Body of pancreas (tissue), 4 donors: ENCODE measurements around the gene NEMF. TPM values are rescaled to one million over a fixed set of nuclear protein-coding genes. Genes with fewer than 3 reads are reported as not detected.
A peak's percentile ranks its signal among the peaks of the same experiment; 100 is the strongest.
"Not testable (repeated sequence)": the region's sequence is repeated elsewhere in the genome, so short reads cannot be mapped to it uniquely, and the experiment has no call there.

Source experiments
- ATAC-seq: fragments of 150-250 bp; one replicate; pipeline ENCODE4 v1.9.1; 2016
- DNase-seq, 4 donors: peaks; one replicate each; pipeline ENCODE4 v3.0.0-alpha.2; 2019
- H3K27ac ChIP-seq, 4 donors: fragments of 200-600 bp; sonication (generic); 1 replicate in 3 of 4; 2 replicates in 1 of 4; pipeline versions ENCODE4 v1.5.1 to v1.6.1; 2016 to 2019; ENCODE audit warnings: mild to moderate bottlenecking in 1 of 4, mixed read lengths in 1 of 4, moderate library complexity in 1 of 4
- H3K27me3 ChIP-seq, 2 donors: fragments of 200-600 bp; sonication (generic); one replicate each; pipeline ENCODE4 v1.6.0; 2016; ENCODE audit warnings: mild to moderate bottlenecking in 1 of 2
- H3K36me3 ChIP-seq, 2 donors: fragments of 200-600 bp; sonication (generic); replicated peaks in 1 of 2; 2 replicates each; pipeline ENCODE4 v1.5.1; 2016; ENCODE audit warnings: low read depth in 2 of 2; ENCODE audit not compliant: insufficient read depth in 1 of 2
- H3K4me1 ChIP-seq: fragments of 200-600 bp; sonication (generic); one replicate; pipeline ENCODE4 v1.6.0; 2016
- H3K4me3 ChIP-seq, 2 donors: fragments of 200-600 bp; sonication (generic); 1 replicate in 1 of 2; 2 replicates in 1 of 2; pipeline ENCODE4 v1.5.1; 2016 to 2019
- H3K9me3 ChIP-seq, 3 donors: fragments of 200-600 bp; sonication (generic); 1 replicate in 2 of 3; 2 replicates in 1 of 3; pipeline ENCODE4 v1.5.1; 2016
- CTCF ChIP-seq, 7 experiments: fragments of 450-650 bp in 4 of 7; fragments of 200-600 bp in 3 of 7; sonication (generic) in 3 of 7; IDR thresholded peaks; one replicate each; pipeline ENCODE4 v1.5.1; 2016 to 2019; ENCODE audit warnings: antibody characterized with exemption in 7 of 7
- POLR2A ChIP-seq, 3 donors: fragments of 450-650 bp; IDR thresholded peaks; one replicate each; pipeline ENCODE4 v1.6.1; 2016; ENCODE audit warnings: antibody characterized with exemption in 3 of 3, mild to moderate bottlenecking in 2 of 3
- WGBS, 2 donors: methylation state at CpG; one replicate each; pipeline ENCODE4 v1.1.5; 2017; 5-methylcytosine and 5-hydroxymethylcytosine counted together
- intact Hi-C: fragments of 100-400 bp; cut with DNase I; formaldehyde crosslinking; loops from one replicate; pipeline ENCODE4 v1.15.1; 2023
- total RNA-seq, 2 donors: library from RNA; depleted of rRNA; stranded (reverse); fragments of >200 nt; gene quantifications; one replicate each; pipeline ENCODE4 v1.1.0, GENCODE V29; 2016

The NEMF gene
- total RNA-seq, 2 donors from 2014 or later: 56.3 to 106 TPM

GRCh38 chr14:49778421-49778820 lies 74.2 kb downstream of the NEMF start:
- no peak overlapping the region for H3K4me3 ChIP-seq
- H3K27me3 ChIP-seq: no peaks in the 10 kb centered on the region
- intact Hi-C loops: no loop called here
- H3K36me3 ChIP-seq: peaks cover 0 to 45% of the 10 kb centered on the region in 2 donors
- 92 to 93% methylated on average over 2 of the region's 2 CpGs for WGBS, 2 donors
- TF ChIP-seq POLR2A (IDR thresholded peaks at IDR 0.05) (no peak), CTCF (IDR thresholded peaks at IDR 0.05) (no peak)
- no peaks in the 10 kb centered on the region for H3K9me3 ChIP-seq
- no peak for ATAC-seq
- no peak overlapping the region for H3K27ac ChIP-seq
- H3K4me1 ChIP-seq: peaks cover 8% of the 10 kb centered on the region
- no peak for DNase-seq

- H3K9me3 ChIP-seq: no peaks in the 10 kb centered on the region
- ATAC-seq (no peak), DNase-seq (no peak)
- H3K4me3 ChIP-seq: no peak overlapping the region
- intact Hi-C loops: no loop called here
- no peak overlapping the region for H3K27ac ChIP-seq
- 86 to 100% methylated on average over 1 of the region's 1 CpG for WGBS, 2 donors
- peaks cover 39% of the 10 kb centered on the region for H3K4me1 ChIP-seq
- no peaks in the 10 kb centered on the region for H3K27me3 ChIP-seq
- H3K36me3 ChIP-seq: peaks cover 0 to 22% of the 10 kb centered on the region in 2 donors
- TF ChIP-seq POLR2A (IDR thresholded peaks at IDR 0.05) (no peak), CTCF (IDR thresholded peaks at IDR 0.05) (no peak)
Observed at GRCh38 chr14:49774106-49774505, 78.5 kb downstream of the NEMF start.

- intact Hi-C loops, DNase-seq, H3K4me3 ChIP-seq, H3K36me3 ChIP-seq, H3K27me3 ChIP-seq, H3K9me3 ChIP-seq, ATAC-seq: not testable (repeated sequence)
- peak overlapping the region in 2 of 4 donors; percentile 20 to 99 for H3K27ac ChIP-seq
- peaks cover 42% of the 10 kb centered on the region for H3K4me1 ChIP-seq
- WGBS, 2 donors: 75 to 78% methylated on average over 10 of the region's 10 CpGs
Observed at GRCh38 chr14:49771691-49772090, 80.9 kb downstream of the NEMF start.

GRCh38 chr14:49770212-49770817 lies 82.3 kb downstream of the NEMF start:
- no peak for TF ChIP-seq CTCF (IDR thresholded peaks at IDR 0.05)
- TF ChIP-seq POLR2A (IDR thresholded peaks at IDR 0.05): peak in 2 of 3 donors; percentile 58 to 70
- ATAC-seq (peak; percentile 48), DNase-seq (peak; percentile 61 to 82 (median 68))
- peaks cover 44% of the 10 kb centered on the region for H3K4me1 ChIP-seq
- intact Hi-C loops: no loop called here
- no peaks in the 10 kb centered on the region for H3K27me3 ChIP-seq
- H3K9me3 ChIP-seq: no peaks in the 10 kb centered on the region
- H3K27ac ChIP-seq: peak overlapping the region; percentile 88 to 99 (median 92)
- peaks cover 0 to 8% of the 10 kb centered on the region in 2 donors for H3K36me3 ChIP-seq
- 3 to 10% methylated on average over 4 of the region's 4 CpGs for WGBS, 2 donors
- no peak overlapping the region for H3K4me3 ChIP-seq

- peaks cover 0 to 3% of the 10 kb centered on the region in 2 donors for H3K36me3 ChIP-seq
- 20 to 30% methylated on average over 15 of the region's 15 CpGs for WGBS, 2 donors
- intact Hi-C loops: loop anchor here (10.0 kb wide), 2 partner anchors 65 to 125 kb away; no protein-coding TSS in a partner anchor
- H3K4me3 ChIP-seq: peak overlapping the region in 1 of 2 donors; percentile 90
- peak overlapping the region; percentile 88 to 99 (median 92) for H3K27ac ChIP-seq
- ATAC-seq (no peak), DNase-seq (peak in 1 of 4 donors; percentile 37)
- no peaks in the 10 kb centered on the region for H3K9me3 ChIP-seq
- TF ChIP-seq POLR2A (IDR thresholded peaks at IDR 0.05) (no peak), CTCF (IDR thresholded peaks at IDR 0.05) (no peak)
- H3K27me3 ChIP-seq: no peaks in the 10 kb centered on the region
- H3K4me1 ChIP-seq: peaks cover 44% of the 10 kb centered on the region
Observed at GRCh38 chr14:49769581-49770211, 82.9 kb downstream of the NEMF start.
